HEK293T (cell line): Measurements from ENCODE around the gene CIBAR2.

Source experiments
- ARNT ChIP-seq: fragments of 450-650 bp; IDR thresholded peaks from 2 replicates; pipeline ENCODE4 v1.6.1; 2017; ENCODE audit warnings: mild to moderate bottlenecking
- BHLHE40 ChIP-seq: fragments of 450-650 bp; IDR thresholded peaks from 2 replicates; pipeline ENCODE4 v1.6.1; 2016; ENCODE audit warnings: mild to moderate bottlenecking, moderate library complexity, borderline replicate concordance
- ELF4 ChIP-seq: fragments of 450-650 bp; IDR thresholded peaks from 2 replicates; pipeline ENCODE4 v1.6.1; 2017; ENCODE audit warnings: antibody characterized with exemption
- FOXA1 ChIP-seq: fragments of 450-650 bp; IDR thresholded peaks from 2 replicates; pipeline ENCODE4 v1.6.1; 2016; ENCODE audit warnings: mild to moderate bottlenecking
- FOXM1 ChIP-seq: fragments of 450-650 bp; IDR thresholded peaks from 2 replicates; pipeline ENCODE4 v1.6.1; 2017; ENCODE audit warnings: mild to moderate bottlenecking, borderline replicate concordance
- HDGF ChIP-seq: fragments of 450-650 bp; IDR thresholded peaks from 2 replicates; pipeline ENCODE4 v1.6.1; 2017; ENCODE audit warnings: antibody characterized with exemption, borderline replicate concordance
- SP1 ChIP-seq: fragments of 450-650 bp; IDR thresholded peaks from 2 replicates; pipeline ENCODE4 v1.6.1; 2017
- TF ChIP-seq, protein P1 (sequence below): fragments of 450-650 bp; IDR thresholded peaks from 2 replicates; pipeline ENCODE4 v1.6.1; 2016

GRCh38 chr16:85150331-85150940 is 38.2 kb upstream of the CIBAR2 start:
- TF ChIP-seq, protein P1, sequence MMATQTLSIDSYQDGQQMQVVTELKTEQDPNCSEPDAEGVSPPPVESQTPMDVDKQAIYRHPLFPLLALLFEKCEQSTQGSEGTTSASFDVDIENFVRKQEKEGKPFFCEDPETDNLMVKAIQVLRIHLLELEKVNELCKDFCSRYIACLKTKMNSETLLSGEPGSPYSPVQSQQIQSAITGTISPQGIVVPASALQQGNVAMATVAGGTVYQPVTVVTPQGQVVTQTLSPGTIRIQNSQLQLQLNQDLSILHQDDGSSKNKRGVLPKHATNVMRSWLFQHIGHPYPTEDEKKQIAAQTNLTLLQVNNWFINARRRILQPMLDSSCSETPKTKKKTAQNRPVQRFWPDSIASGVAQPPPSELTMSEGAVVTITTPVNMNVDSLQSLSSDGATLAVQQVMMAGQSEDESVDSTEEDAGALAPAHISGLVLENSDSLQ = no peak
- TF ChIP-seq FOXA1 (no peak), SP1 (no peak), FOXM1 (no peak), HDGF (no peak), BHLHE40 (no peak), ARNT (no peak), ELF4 (no peak)
